Chondrocyte (in vitro differentiated cells): ENCODE results near the gene DUT. TPM values are rescaled to one million over a fixed set of nuclear protein-coding genes. Genes with fewer than 3 reads are reported as not detected.

ENCODE experiments used
- DNase-seq: peaks from one replicate; pipeline ENCODE4 v3.0.0; 2021; ENCODE audit warnings: mixed read lengths, low spot score
- H3K27ac Mint-ChIP-seq: one replicate; pipeline ENCODE4 v1.8.0; 2021; ENCODE audit warnings: mild to moderate bottlenecking, moderate library complexity, mixed read lengths; ENCODE audit not compliant: unreplicated experiment
- H3K27me3 Mint-ChIP-seq: 2 replicates; pipeline ENCODE4 v1.8.0; 2021; ENCODE audit warnings: low read depth, mixed read lengths
- H3K36me3 Mint-ChIP-seq: 2 replicates; pipeline ENCODE4 v1.8.0; 2021; ENCODE audit warnings: low read depth, mixed read lengths
- H3K4me1 Mint-ChIP-seq: 2 replicates; pipeline ENCODE4 v1.8.0; 2021; ENCODE audit warnings: low read depth, mild to moderate bottlenecking, mixed read lengths
- H3K4me3 Mint-ChIP-seq: one replicate; pipeline ENCODE4 v1.8.0; 2021; ENCODE audit warnings: mild to moderate bottlenecking, moderate library complexity, mixed read lengths; ENCODE audit not compliant: unreplicated experiment
- H3K9me3 Mint-ChIP-seq: 2 replicates; pipeline ENCODE4 v1.8.0; 2021; ENCODE audit warnings: low read depth, mixed read lengths
- CTCF ChIP-seq: fragments of 200-600 bp; sonication (generic); IDR thresholded peaks from 2 replicates; pipeline ENCODE4 v1.5.0; 2021; ENCODE audit warnings: antibody characterized with exemption, mild to moderate bottlenecking, moderate library complexity
- long read RNA-seq: library from polyadenylated mRNA; stranded (forward); transcript quantifications from one replicate; pipeline ENCODE4 v2.0.0, GENCODE V29; 2021
- total RNA-seq: library from RNA; stranded (reverse); gene quantifications from 3 replicates; pipeline ENCODE4 v1.2.1, GENCODE V29; 2021

DUT gene
- total RNA-seq: 71.0 to 111 TPM (median 71.5 TPM) in 3 replicates
- long read RNA-seq, transcript DUT-205 (7 exons, 769 nt): minor isoform, 11 of 110 reads
- long read RNA-seq, transcript DUT-201 (7 exons, 2,147 nt): major isoform, 73 of 110 reads
- long read RNA-seq, transcript DUT-202 (6 exons, 1,935 nt): minor isoform, 21 of 110 reads
- long read RNA-seq, partial matches to known transcripts: 0 of 110 reads
- long read RNA-seq, other reads (novel, unspliced or antisense): 2 of 110 reads

- H3K27ac Mint-ChIP-seq: peak within 1 kb of the TSS; percentile 97
- H3K9me3 Mint-ChIP-seq: no peaks in the 10 kb centered on the region
- peaks cover 27% of the 10 kb centered on the region for H3K4me1 Mint-ChIP-seq
- peak; percentile 53 for TF ChIP-seq CTCF
- no peaks in the 10 kb centered on the region for H3K27me3 Mint-ChIP-seq
- peak within 1 kb of the TSS; percentile 99 for H3K4me3 Mint-ChIP-seq
- peaks cover 4% of the 10 kb centered on the region for H3K36me3 Mint-ChIP-seq
- DNase-seq: peak; percentile 88
Observed at GRCh38 chr15:48330855-48331795, at the start of gene DUT. Gene DUT (plus strand): TSS chr15:48331429. CDS start chr15:48331516, 87 bp downstream.

- Mint-ChIP-seq H3K9me3 (no peaks in the 10 kb centered on the region), H3K27me3 (peaks cover 20% of the 10 kb centered on the region), H3K36me3 (no peaks in the 10 kb centered on the region), H3K4me1 (peaks cover 10% of the 10 kb centered on the region), H3K27ac (no peak overlapping the region), H3K4me3 (no peak overlapping the region)
- no peak for TF ChIP-seq CTCF
- DNase-seq: no peak
Observed at GRCh38 chr15:48281674-48282073, 49.6 kb upstream of the DUT start.

- H3K9me3 Mint-ChIP-seq: no peaks in the 10 kb centered on the region
Observed at GRCh38 chr15:48282216-48282615, 49.0 kb upstream of the DUT start.

GRCh38 chr15:48283396-48284145, 47.7 kb upstream of the DUT start:
- TF ChIP-seq CTCF: no peak
- peaks cover 10% of the 10 kb centered on the region for H3K4me1 Mint-ChIP-seq
- H3K27ac Mint-ChIP-seq: no peak overlapping the region
- no peaks in the 10 kb centered on the region for H3K9me3 Mint-ChIP-seq
- H3K4me3 Mint-ChIP-seq: no peak overlapping the region
- no peaks in the 10 kb centered on the region for H3K36me3 Mint-ChIP-seq
- H3K27me3 Mint-ChIP-seq: peaks cover 20% of the 10 kb centered on the region
- no peak for DNase-seq

More at GRCh38 chr15:48282216-48282615, 49.0 kb upstream of the DUT start:
- no peak for TF ChIP-seq CTCF
- Mint-ChIP-seq H3K4me3 (no peak overlapping the region), H3K4me1 (peaks cover 10% of the 10 kb centered on the region), H3K27ac (no peak overlapping the region), H3K27me3 (peaks cover 20% of the 10 kb centered on the region), H3K36me3 (no peaks in the 10 kb centered on the region)
- no peak for DNase-seq
